ENCODE results near the gene ARHGEF16. TPM values are rescaled to one million over a fixed set of nuclear protein-coding genes. Genes with fewer than 3 reads are reported as not detected.

ARHGEF16 gene
- total RNA-seq, 1 donor from 2014 or later, result 10.6 TPM

DNA sequence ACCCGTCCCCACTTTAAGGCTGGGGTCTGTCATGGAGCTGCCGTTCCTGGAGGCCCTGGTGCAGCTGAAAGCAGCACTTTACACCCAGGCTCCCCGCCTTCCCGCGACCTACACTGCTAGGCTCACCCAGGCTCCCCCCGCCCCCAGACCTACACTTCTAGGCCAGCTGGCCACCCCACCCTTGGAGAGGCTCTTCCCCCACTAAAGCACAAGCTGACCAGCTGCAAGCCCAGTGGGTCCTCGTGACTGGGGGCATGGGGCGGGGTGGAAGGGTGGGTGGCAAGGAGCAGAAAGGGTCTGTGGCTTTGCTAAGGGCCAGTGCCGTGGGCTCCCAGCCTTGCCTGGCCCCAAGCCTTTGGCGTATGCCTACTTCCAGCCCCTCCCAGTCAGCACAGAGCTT is 9.7 kb upstream of the ARHGEF16 start:
- Histone ChIP-seq H3K4me1 (no peaks in the 10 kb centered on the region), H3K9me3 (peaks cover 9% of the 10 kb centered on the region), H3K27me3 (ENCODE audit: low read depth) (peaks cover 20% of the 10 kb centered on the region), H3K27ac (no peak overlapping the region), H3K4me3 (no peak overlapping the region), H3K36me3 (no peaks in the 10 kb centered on the region)
- DNase-seq (no peak), ATAC-seq (no peak)
- intact Hi-C loops (cut with DNase I), result no loop called here
- TF ChIP-seq, protein P1, sequence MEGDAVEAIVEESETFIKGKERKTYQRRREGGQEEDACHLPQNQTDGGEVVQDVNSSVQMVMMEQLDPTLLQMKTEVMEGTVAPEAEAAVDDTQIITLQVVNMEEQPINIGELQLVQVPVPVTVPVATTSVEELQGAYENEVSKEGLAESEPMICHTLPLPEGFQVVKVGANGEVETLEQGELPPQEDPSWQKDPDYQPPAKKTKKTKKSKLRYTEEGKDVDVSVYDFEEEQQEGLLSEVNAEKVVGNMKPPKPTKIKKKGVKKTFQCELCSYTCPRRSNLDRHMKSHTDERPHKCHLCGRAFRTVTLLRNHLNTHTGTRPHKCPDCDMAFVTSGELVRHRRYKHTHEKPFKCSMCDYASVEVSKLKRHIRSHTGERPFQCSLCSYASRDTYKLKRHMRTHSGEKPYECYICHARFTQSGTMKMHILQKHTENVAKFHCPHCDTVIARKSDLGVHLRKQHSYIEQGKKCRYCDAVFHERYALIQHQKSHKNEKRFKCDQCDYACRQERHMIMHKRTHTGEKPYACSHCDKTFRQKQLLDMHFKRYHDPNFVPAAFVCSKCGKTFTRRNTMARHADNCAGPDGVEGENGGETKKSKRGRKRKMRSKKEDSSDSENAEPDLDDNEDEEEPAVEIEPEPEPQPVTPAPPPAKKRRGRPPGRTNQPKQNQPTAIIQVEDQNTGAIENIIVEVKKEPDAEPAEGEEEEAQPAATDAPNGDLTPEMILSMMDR (IDR thresholded peaks at IDR 0.05), result no peak

DNA sequence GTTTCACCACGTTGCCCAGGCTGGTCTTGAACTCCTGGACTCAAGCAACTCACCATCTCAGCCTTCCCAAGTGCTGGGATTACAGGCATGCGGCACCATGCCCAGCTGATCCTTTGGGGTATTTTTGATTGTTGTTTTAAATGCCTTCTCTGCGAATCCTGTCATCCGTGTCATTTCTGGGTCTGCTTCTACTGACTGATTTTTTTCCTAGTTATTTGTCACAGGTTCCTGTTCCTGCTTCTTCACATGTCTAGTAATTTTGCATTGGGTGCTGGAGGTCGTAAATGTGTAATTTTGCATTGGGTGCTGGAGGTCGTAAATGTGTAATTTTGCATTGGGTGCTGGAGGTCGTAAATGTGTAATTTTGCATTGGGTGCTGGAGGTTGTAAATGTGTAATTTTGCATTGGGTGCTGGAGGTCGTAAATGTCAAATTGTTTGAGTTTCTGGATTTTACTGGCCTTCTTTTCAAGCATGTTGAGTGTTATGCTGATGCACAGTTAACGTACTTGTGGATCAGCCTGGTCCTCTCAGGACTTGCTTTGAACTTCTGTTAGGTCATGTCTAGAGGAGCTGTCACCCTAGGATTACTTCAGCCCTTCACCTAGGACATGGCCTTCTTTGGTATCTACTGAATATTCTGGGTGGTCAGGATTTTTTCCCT is 4.1 kb upstream of the ARHGEF16 start:
- peaks cover 9% of the 10 kb centered on the region for H3K9me3 ChIP-seq
- intact Hi-C loops (cut with DNase I), result no loop called here
- no peak for DNase-seq

DNA sequence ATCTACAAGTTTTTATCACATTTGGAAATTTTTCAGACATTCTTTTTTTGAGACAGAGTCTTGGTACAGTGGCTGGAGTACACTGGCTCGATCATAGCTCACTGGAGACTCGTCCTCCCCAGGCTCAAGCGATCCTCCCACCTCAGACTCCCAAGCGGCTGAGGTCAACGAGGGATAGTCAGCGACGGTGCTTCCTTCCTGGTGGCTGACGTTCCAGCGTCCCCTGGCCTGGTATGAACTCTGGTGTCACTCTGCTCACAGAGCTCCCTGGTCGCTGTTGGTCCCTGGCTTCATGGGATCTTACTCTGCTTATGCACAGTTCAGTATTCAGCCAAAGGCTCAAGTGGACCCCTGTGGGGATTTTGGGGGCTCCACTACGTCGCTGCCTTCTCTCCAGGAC is 3.5 kb upstream of the ARHGEF16 start:
- no peak overlapping the region for H3K4me3 ChIP-seq
- H3K4me1 ChIP-seq, result peaks cover 21% of the 10 kb centered on the region
- TF ChIP-seq, protein P1 (IDR thresholded peaks at IDR 0.05), result no peak
- H3K36me3 ChIP-seq, result no peaks in the 10 kb centered on the region
- intact Hi-C loops (cut with DNase I), result no loop called here
- H3K27ac ChIP-seq, result no peak overlapping the region
- DNase-seq, result no peak
- no peak for ATAC-seq
- H3K9me3 ChIP-seq, result peaks cover 5% of the 10 kb centered on the region
- peaks cover 23% of the 10 kb centered on the region for H3K27me3 ChIP-seq (ENCODE audit: low read depth)

More for the DNA sequence above, 4.1 kb upstream of the ARHGEF16 start:
- TF ChIP-seq, protein P1 (IDR thresholded peaks at IDR 0.05), result no peak
- Histone ChIP-seq H3K4me3 (no peak overlapping the region), H3K4me1 (peaks cover 21% of the 10 kb centered on the region), H3K36me3 (no peaks in the 10 kb centered on the region), H3K27me3 (ENCODE audit: low read depth) (peaks cover 24% of the 10 kb centered on the region), H3K27ac (no peak overlapping the region)
- ATAC-seq, result no peak

DNA sequence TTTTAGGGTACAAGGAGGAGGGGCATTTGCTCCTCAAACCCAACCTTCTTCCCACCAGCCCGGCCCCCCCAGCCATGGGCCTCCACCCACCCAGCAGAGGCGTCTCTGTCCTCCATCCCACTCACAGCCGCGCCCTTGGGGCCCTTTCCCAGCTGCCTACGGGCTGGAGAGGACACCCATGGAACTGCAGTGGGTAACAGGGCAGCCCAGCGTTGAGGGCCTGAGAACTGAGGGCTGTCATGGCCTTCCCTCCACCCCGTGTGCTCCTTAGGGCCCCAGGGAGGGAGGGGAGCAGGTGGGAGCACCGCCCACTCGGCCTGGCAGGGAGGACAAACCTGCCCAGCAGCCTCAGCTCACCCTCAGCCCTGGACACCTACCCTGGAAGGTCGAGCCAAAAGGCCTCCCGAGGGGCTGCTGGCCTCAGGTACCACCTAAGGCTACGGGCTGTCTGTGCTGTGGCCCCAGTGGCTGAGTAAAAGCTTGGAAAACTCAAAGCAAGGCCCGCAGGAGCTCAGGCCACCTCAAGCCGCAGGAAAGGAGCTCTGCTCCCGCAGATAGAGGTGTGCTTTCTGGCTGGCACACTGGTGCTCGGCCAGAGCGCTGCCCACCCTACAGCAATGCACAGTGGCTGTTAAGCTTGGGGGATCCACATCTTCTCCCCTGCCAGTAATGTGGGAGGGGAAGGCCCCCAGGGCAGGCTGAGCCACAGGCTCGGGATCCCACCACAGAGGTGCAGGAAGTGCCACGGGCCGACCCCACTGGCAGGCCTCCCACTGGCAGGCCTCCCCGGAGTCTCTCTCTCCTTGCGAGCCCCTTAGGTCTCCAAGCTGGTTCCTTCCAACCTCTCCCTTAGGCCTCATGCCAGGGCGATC is 2.2 kb upstream of the ARHGEF16 start:
- Histone ChIP-seq H3K4me3 (no peak overlapping the region), H3K4me1 (peaks cover 21% of the 10 kb centered on the region), H3K9me3 (no peaks in the 10 kb centered on the region), H3K27ac (no peak overlapping the region), H3K27me3 (ENCODE audit: low read depth) (peaks cover 23% of the 10 kb centered on the region), H3K36me3 (no peaks in the 10 kb centered on the region)
- intact Hi-C loops (cut with DNase I), result no loop called here
- ATAC-seq (no peak), DNase-seq (no peak)
- TF ChIP-seq, protein P1 (IDR thresholded peaks at IDR 0.05), result no peak

DNA sequence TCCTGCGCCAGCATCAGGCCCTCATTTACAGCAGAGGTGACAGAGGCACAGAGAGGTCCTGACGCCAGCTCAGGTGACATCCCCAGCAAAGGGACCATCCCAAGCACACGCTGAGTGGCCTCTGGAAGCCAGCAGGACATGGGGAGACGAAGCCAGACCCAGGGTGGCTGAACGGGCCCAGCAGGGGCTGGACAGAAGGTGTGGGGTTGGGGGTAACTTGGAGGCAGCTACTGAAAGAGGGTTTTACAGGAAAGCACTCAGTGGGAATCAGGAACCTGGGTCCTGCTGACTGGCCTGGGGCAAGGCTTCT is 1.6 kb upstream of the ARHGEF16 start:
- TF ChIP-seq, protein P1 (IDR thresholded peaks at IDR 0.05), result no peak
- Histone ChIP-seq H3K4me1 (peaks cover 21% of the 10 kb centered on the region), H3K4me3 (no peak overlapping the region), H3K27me3 (ENCODE audit: low read depth) (peaks cover 23% of the 10 kb centered on the region), H3K36me3 (no peaks in the 10 kb centered on the region), H3K9me3 (no peaks in the 10 kb centered on the region), H3K27ac (no peak overlapping the region)
- DNase-seq, result no peak
- intact Hi-C loops (cut with DNase I), result no loop called here
- ATAC-seq, result no peak
